Measurements from ENCODE around the gene ERFL.

ERFL gene

DNA sequence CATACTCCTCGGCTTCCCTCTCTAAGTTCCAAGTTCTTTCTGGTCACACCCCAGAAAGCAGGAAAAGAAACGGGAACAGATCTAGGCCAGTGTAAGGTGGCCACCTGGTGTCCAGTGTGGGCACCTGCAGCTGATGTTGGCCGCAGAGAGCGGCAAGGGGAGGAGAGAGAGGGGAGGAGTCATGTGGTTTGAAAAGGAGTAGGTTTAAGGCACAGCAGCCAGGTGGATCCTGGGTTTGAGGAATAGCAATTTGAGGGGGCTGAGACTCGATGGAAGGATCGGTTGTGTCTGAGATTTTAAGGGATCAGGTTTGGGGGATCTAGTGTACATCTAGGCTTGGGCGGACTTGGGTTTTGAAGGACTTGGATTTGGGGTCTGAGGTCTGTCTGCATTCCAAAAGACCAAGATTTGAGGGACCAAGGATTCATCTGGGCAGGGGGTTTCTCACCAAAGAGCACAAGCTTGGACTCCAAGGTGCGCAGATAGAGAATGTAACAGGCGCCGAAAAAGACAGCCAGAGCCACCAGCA, 29.7 kb upstream of the ERFL start (continued):
- TF ChIP-seq, protein P1, sequence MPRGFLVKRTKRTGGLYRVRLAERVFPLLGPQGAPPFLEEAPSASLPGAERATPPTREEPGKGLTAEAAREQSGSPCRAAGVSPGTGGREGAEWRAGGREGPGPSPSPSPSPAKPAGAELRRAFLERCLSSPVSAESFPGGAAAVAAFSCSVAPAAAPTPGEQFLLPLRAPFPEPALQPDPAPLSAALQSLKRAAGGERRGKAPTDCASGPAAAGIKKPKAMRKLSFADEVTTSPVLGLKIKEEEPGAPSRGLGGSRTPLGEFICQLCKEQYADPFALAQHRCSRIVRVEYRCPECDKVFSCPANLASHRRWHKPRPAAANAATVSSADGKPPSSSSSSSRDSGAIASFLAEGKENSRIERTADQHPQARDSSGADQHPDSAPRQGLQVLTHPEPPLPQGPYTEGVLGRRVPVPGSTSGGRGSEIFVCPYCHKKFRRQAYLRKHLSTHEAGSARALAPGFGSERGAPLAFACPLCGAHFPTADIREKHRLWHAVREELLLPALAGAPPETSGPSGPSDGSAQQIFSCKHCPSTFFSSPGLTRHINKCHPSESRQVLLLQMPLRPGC (tag by site-specific recombination; IDR thresholded peaks at IDR 0.05): no peak
- TF ChIP-seq EGR2 (tag by site-specific recombination; IDR thresholded peaks at IDR 0.05; ENCODE audit: low read depth): no peak
- TF ChIP-seq ZFP37 (tag by site-specific recombination; IDR thresholded peaks at IDR 0.05): peak; percentile 10; the same call in 1 of the 2 replicates
- peak; percentile 99 for TF ChIP-seq ZNF335 (tag by site-specific recombination; conservative IDR thresholded peaks at IDR 0.05)
- no peak for TF ChIP-seq ZNF23 (tag by site-specific recombination; IDR thresholded peaks at IDR 0.05; ENCODE audit: borderline replicate concordance)
- no peak for TF ChIP-seq ZNF600 (tag by site-specific recombination; IDR thresholded peaks at IDR 0.05)
- TF ChIP-seq ZBTB21 (tag by site-specific recombination; IDR thresholded peaks at IDR 0.05): 0 out of 2 replicates have a peak, but pooled peaks have one; percentile 18
- TF ChIP-seq, protein P2, sequence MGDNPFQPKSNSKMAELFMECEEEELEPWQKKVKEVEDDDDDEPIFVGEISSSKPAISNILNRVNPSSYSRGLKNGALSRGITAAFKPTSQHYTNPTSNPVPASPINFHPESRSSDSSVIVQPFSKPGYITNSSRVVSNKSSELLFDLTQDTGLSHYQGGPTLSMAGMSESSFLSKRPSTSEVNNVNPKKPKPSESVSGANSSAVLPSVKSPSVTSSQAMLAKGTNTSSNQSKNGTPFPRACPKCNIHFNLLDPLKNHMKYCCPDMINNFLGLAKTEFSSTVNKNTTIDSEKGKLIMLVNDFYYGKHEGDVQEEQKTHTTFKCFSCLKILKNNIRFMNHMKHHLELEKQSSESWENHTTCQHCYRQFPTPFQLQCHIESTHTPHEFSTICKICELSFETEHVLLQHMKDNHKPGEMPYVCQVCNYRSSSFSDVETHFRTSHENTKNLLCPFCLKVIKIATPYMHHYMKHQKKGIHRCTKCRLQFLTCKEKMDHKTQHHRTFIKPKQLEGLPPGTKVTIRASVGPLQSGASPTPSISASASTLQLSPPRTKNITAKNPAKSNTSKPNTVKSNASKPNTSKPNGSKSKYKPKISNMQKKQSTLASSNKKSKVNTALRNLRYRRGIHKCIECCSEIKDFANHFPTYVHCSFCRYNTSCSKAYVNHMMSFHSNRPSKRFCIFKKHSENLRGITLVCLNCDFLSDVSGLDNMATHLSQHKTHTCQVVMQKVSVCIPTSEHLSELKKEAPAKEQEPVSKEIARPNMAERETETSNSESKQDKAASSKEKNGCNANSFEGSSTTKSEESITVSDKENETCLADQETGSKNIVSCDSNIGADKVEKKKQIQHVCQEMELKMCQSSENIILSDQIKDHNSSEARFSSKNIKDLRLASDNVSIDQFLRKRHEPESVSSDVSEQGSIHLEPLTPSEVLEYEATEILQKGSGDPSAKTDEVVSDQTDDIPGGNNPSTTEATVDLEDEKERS (tag by site-specific recombination; IDR thresholded peaks at IDR 0.05): no peak
- TF ChIP-seq ZBTB48 (tag by site-specific recombination; IDR thresholded peaks at IDR 0.05): peak; percentile 19; the same call in 1 of the 2 replicates
- no peak for TF ChIP-seq ZFP41 (tag by site-specific recombination; IDR thresholded peaks at IDR 0.05; ENCODE audit: borderline replicate concordance)
- TF ChIP-seq ZNF610 (tag by site-specific recombination; IDR thresholded peaks at IDR 0.05; ENCODE audit: borderline replicate concordance): peak; percentile 93; the same call in 1 of the 2 replicates
- no peak for TF ChIP-seq ZBTB1 (tag by site-specific recombination; IDR thresholded peaks at IDR 0.05)
- TF ChIP-seq, protein P3, sequence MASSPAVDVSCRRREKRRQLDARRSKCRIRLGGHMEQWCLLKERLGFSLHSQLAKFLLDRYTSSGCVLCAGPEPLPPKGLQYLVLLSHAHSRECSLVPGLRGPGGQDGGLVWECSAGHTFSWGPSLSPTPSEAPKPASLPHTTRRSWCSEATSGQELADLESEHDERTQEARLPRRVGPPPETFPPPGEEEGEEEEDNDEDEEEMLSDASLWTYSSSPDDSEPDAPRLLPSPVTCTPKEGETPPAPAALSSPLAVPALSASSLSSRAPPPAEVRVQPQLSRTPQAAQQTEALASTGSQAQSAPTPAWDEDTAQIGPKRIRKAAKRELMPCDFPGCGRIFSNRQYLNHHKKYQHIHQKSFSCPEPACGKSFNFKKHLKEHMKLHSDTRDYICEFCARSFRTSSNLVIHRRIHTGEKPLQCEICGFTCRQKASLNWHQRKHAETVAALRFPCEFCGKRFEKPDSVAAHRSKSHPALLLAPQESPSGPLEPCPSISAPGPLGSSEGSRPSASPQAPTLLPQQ (tag by site-specific recombination; IDR thresholded peaks at IDR 0.05): peak; percentile 45; the same call in 1 of the 2 replicates
- peak; percentile 90 for TF ChIP-seq IKZF3 (tag by site-specific recombination; IDR thresholded peaks at IDR 0.05)
- TF ChIP-seq, protein P4, sequence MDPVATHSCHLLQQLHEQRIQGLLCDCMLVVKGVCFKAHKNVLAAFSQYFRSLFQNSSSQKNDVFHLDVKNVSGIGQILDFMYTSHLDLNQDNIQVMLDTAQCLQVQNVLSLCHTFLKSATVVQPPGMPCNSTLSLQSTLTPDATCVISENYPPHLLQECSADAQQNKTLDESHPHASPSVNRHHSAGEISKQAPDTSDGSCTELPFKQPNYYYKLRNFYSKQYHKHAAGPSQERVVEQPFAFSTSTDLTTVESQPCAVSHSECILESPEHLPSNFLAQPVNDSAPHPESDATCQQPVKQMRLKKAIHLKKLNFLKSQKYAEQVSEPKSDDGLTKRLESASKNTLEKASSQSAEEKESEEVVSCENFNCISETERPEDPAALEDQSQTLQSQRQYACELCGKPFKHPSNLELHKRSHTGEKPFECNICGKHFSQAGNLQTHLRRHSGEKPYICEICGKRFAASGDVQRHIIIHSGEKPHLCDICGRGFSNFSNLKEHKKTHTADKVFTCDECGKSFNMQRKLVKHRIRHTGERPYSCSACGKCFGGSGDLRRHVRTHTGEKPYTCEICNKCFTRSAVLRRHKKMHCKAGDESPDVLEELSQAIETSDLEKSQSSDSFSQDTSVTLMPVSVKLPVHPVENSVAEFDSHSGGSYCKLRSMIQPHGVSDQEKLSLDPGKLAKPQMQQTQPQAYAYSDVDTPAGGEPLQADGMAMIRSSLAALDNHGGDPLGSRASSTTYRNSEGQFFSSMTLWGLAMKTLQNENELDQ (tag by site-specific recombination; IDR thresholded peaks at IDR 0.05; ENCODE audit: low read depth): no peak
- TF ChIP-seq, protein P5, sequence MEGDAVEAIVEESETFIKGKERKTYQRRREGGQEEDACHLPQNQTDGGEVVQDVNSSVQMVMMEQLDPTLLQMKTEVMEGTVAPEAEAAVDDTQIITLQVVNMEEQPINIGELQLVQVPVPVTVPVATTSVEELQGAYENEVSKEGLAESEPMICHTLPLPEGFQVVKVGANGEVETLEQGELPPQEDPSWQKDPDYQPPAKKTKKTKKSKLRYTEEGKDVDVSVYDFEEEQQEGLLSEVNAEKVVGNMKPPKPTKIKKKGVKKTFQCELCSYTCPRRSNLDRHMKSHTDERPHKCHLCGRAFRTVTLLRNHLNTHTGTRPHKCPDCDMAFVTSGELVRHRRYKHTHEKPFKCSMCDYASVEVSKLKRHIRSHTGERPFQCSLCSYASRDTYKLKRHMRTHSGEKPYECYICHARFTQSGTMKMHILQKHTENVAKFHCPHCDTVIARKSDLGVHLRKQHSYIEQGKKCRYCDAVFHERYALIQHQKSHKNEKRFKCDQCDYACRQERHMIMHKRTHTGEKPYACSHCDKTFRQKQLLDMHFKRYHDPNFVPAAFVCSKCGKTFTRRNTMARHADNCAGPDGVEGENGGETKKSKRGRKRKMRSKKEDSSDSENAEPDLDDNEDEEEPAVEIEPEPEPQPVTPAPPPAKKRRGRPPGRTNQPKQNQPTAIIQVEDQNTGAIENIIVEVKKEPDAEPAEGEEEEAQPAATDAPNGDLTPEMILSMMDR (tag by site-specific recombination; IDR thresholded peaks at IDR 0.05): peak; percentile 98
- peak; percentile 51 for TF ChIP-seq ZNF366 (tag by site-specific recombination; conservative IDR thresholded peaks at IDR 0.05)
- TF ChIP-seq, protein P6, sequence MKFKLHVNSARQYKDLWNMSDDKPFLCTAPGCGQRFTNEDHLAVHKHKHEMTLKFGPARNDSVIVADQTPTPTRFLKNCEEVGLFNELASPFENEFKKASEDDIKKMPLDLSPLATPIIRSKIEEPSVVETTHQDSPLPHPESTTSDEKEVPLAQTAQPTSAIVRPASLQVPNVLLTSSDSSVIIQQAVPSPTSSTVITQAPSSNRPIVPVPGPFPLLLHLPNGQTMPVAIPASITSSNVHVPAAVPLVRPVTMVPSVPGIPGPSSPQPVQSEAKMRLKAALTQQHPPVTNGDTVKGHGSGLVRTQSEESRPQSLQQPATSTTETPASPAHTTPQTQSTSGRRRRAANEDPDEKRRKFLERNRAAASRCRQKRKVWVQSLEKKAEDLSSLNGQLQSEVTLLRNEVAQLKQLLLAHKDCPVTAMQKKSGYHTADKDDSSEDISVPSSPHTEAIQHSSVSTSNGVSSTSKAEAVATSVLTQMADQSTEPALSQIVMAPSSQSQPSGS (tag by site-specific recombination; IDR thresholded peaks at IDR 0.05; ENCODE audit: low read depth): no peak
